Naive thymus-derived CD4-positive, alpha-beta T cell (primary cell): Measurements from ENCODE around the gene DIS3L2. TPM values are rescaled to one million over a fixed set of nuclear protein-coding genes. Genes with fewer than 3 reads are reported as not detected.
"Not testable (repeated sequence)": the region's sequence is repeated elsewhere in the genome, so short reads cannot be mapped to it uniquely, and the experiment has no call there.

Experiments used
- ATAC-seq: fragments of 150-1000 bp; cut with Tn5 transposase; 2 replicates; pipeline ENCODE4 v1.10.0; 2021; ENCODE audit warnings: mild to moderate bottlenecking, moderate library complexity
- CTCF ChIA-PET: fragments of 350-600 bp; sonication (Branson Sonifier 250); formaldehyde crosslinking; loops from one replicate; lab custom pipeline; 2021; ENCODE audit warnings: antibody characterized with exemption; lab: Charles Lee
- POLR2A ChIA-PET: fragments of 350-600 bp; sonication (Branson Sonifier 250); formaldehyde crosslinking; loops from one replicate; lab custom pipeline; 2021; ENCODE audit warnings: antibody characterized with exemption, inconsistent platforms; lab: Charles Lee
- DNase-seq, 9 donors: peaks; one replicate each; pipeline versions ENCODE4 v3.0.0 to v3.0.0-alpha.2; 2020 to 2022; ENCODE audit warnings: mixed read lengths in 1 of 9
- H3K27ac ChIP-seq: one replicate; pipeline ENCODE4 v1.7.0; 2013; ENCODE audit warnings: mild to moderate bottlenecking, low read depth, low read length, moderate library complexity
- H3K27me3 ChIP-seq, 2 donors: one replicate each; pipeline ENCODE4 v1.7.0; 2013; ENCODE audit warnings: low read length in 2 of 2, mild to moderate bottlenecking in 2 of 2, moderate library complexity in 2 of 2; ENCODE audit not compliant: control insufficient read depth in 2 of 2, insufficient read depth in 2 of 2
- H3K36me3 ChIP-seq, 3 experiments: 1 replicate in 2 of 3; 2 replicates in 1 of 3; pipeline ENCODE4 v1.7.0; 2013; ENCODE audit warnings: low read length in 3 of 3, mild to moderate bottlenecking in 3 of 3, moderate library complexity in 1 of 3; ENCODE audit not compliant: insufficient read depth in 3 of 3, control insufficient read depth in 2 of 3
- H3K4me1 ChIP-seq, 2 donors: one replicate each; pipeline ENCODE4 v1.7.0; 2013; ENCODE audit warnings: low read length in 2 of 2, mild to moderate bottlenecking in 2 of 2, moderate library complexity in 1 of 2; ENCODE audit not compliant: control insufficient read depth in 2 of 2, insufficient read depth in 2 of 2
- H3K4me3 ChIP-seq: 2 replicates; pipeline ENCODE4 v1.7.0; 2013; ENCODE audit warnings: mild to moderate bottlenecking, low read length
- H3K9me3 ChIP-seq, 3 experiments: 1 replicate in 2 of 3; 2 replicates in 1 of 3; pipeline ENCODE4 v1.7.0; 2013; ENCODE audit warnings: low read length in 3 of 3; ENCODE audit not compliant: control insufficient read depth in 2 of 3
- H3K27ac Mint-ChIP-seq, 9 donors: one replicate each; pipeline ENCODE4 v1.8.0; 2020 to 2022; ENCODE audit warnings: mixed read lengths in 9 of 9, mild to moderate bottlenecking in 8 of 9, moderate library complexity in 5 of 9, inconsistent platforms in 2 of 9
- H3K27me3 Mint-ChIP-seq, 5 donors: one replicate each; pipeline ENCODE4 v1.8.0; 2021 to 2022; ENCODE audit warnings: mixed read lengths in 5 of 5, mild to moderate bottlenecking in 1 of 5
- H3K36me3 Mint-ChIP-seq, 5 donors: one replicate each; pipeline ENCODE4 v1.8.0; 2020 to 2022; ENCODE audit warnings: mixed read lengths in 5 of 5, mild to moderate bottlenecking in 3 of 5, inconsistent platforms in 1 of 5
- H3K4me1 Mint-ChIP-seq, 7 donors: one replicate each; pipeline ENCODE4 v1.8.0; 2020 to 2022; ENCODE audit warnings: mixed read lengths in 7 of 7, mild to moderate bottlenecking in 3 of 7, inconsistent platforms in 1 of 7
- H3K4me3 Mint-ChIP-seq, 10 donors: one replicate each; pipeline ENCODE4 v1.8.0; 2020 to 2022; ENCODE audit warnings: mild to moderate bottlenecking in 10 of 10, mixed read lengths in 10 of 10, moderate library complexity in 6 of 10, inconsistent platforms in 2 of 10
- H3K9me3 Mint-ChIP-seq, 11 donors: one replicate each; pipeline ENCODE4 v1.8.0; 2020 to 2022; ENCODE audit warnings: mixed read lengths in 11 of 11, mild to moderate bottlenecking in 4 of 11, inconsistent platforms in 1 of 11, moderate library complexity in 1 of 11
- intact Hi-C, 2 donors: fragments of 100-400 bp; cut with micrococcal nuclease; formaldehyde crosslinking; loops; one replicate each; pipeline ENCODE4 v1.15.1; 2023
- polyA plus RNA-seq, 2 donors: library from polyadenylated mRNA; unstranded; fragments of 300-500 nt; fragmentation: Illumina TruSeq; gene quantifications; one replicate each; pipeline ENCODE4 v1.2.3, GENCODE V29; 2021
- total RNA-seq, 6 experiments: library from RNA in 5 of 6; stranded (reverse) in 5 of 6; gene quantifications; 1 replicate in 5 of 6; 2 replicates in 1 of 6; pipeline ENCODE4 v1.2.3 and lab custom pipeline; 2021 to 2026

DIS3L2 gene
- total and polyA plus RNA-seq, 7 experiments from 2014 or later: 17.9 to 78.4 (median 59.7) TPM

DNA sequence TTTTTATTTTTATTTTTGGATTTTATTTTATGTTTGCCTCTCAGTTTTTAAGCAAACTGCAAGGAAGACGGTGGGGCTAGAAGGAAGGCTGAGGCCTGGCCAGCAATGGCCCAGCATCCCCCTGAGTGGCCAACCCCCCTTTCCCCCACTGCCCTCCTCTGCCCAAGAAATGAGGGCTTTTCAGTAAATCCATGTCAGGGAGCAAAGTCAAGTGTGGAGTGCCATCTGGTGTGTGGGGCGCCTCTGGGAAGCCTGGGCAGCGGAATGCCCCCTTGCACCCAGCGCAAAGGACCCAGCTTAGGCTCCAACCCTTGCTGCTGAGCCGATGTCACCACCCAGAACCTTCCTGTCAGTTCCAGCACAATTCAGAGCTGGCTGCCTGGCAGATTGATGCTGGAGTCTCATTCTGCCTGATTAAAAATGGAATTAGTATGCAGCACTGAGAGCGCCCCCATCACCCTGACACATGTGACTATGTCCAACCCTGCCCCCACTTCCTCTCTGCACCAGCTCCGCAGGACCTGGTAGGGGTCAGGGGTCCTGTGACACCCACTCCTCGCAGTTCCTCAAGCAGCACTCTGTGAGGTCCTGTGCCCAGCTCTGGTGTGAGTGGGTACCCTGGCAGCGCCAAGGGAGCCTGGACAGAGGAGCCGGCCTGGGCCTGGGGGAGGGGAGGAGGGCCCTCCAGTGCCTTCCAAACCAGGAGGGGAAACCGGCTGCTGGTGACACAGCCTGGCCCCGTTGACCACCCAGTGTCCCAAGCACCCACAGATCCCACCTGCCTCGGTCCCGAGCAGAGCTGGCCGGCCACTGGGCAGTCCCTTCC is 407.8 kb downstream of the DIS3L2 start:
- ATAC-seq: no peak
- Mint-ChIP-seq H3K27ac (no peak overlapping the region), H3K4me1 (peaks cover 5 to 14% (median 11%) of the 10 kb centered on the region in 7 donors)

GRCh38 chr2:232370007-232370406 is 408.5 kb downstream of the DIS3L2 start:
- H3K27ac Mint-ChIP-seq, H3K36me3 ChIP-seq, DNase-seq, H3K9me3 ChIP-seq, H3K4me3 ChIP-seq, H3K4me1 ChIP-seq, H3K27ac ChIP-seq, POLR2A ChIA-PET, H3K27me3 ChIP-seq, H3K27me3 Mint-ChIP-seq, H3K4me3 Mint-ChIP-seq, H3K4me1 Mint-ChIP-seq, H3K36me3 Mint-ChIP-seq, H3K9me3 Mint-ChIP-seq, intact Hi-C loops: not testable (repeated sequence)
- CTCF ChIA-PET: interaction anchor here (0.6 kb wide), 1 partner anchor 853 kb away, joined by 3 read pairs; no protein-coding TSS in a partner anchor
- peak; percentile 19 for ATAC-seq

More for the DNA sequence above, 407.8 kb downstream of the DIS3L2 start:
- intact Hi-C loops: no loop called here
- no peaks in the 10 kb centered on the region for H3K36me3 Mint-ChIP-seq
- POLR2A ChIA-PET: no interaction called here
- no peak overlapping the region for H3K4me3 Mint-ChIP-seq
- no peak overlapping the region for H3K4me3 ChIP-seq
- H3K9me3 ChIP-seq: no peaks in the 10 kb centered on the region
- CTCF ChIA-PET: interaction anchor here (0.6 kb wide), 1 partner anchor 852 kb away, joined by 3 read pairs; no protein-coding TSS in a partner anchor
- DNase-seq: no peak
- H3K36me3 ChIP-seq: no peaks in the 10 kb centered on the region
- no peaks in the 10 kb centered on the region for H3K9me3 Mint-ChIP-seq
- H3K27me3 Mint-ChIP-seq: no peaks in the 10 kb centered on the region
- H3K27me3 ChIP-seq: no peaks in the 10 kb centered on the region
- no peaks in the 10 kb centered on the region for H3K4me1 ChIP-seq
- H3K27ac ChIP-seq: no peak overlapping the region

DNA sequence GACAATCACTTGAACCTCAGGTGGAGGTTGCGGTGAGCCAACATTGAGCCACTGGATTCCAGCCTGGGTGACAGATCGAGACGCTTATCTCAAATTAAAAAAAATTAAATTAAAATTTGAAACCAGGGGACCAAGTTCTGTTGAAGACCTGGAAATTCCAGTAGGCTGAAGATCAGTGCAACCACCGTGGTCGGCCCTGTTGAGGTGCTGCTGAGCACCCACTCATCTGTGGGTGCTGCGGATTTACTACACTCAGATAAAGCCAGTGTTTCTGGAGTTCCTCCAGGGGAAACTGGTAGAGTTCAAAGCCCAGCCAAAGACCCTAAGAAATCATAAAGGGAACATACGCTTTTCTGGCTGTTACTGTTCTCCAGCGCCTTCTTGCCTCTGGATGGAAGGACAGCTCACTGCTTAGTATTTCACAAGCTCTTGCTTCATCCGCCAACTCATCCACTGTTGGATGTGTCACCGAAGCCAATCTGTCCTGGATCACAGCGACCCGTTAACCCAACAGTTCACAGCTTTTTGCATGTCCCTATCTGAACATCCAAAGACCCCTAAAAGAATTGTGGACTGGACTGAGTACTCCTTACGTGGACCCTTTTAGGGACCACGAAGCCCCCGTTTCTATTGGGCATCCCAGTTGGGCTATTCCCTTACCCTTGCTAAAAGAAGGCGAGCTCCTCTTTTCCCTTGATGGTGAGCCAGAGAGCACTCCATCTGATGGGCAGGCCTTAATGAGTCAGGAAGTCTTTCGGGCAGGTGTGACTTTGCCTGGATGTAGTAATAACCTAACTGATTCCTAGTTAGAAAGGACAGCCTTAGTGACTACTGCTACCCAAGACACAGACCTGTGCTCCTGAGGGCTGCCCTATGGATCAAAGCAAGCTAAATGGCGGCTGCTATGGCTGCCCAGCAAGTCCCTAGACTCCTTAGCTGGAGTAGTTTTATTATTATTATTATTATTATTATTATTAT is 411.0 kb downstream of the DIS3L2 start:
- H3K4me3 Mint-ChIP-seq: no peak overlapping the region
- ChIA-PET POLR2A (no interaction called here), CTCF (no interaction called here)
- ATAC-seq: no peak
- Histone ChIP-seq H3K27ac (no peak overlapping the region), H3K4me3 (no peak overlapping the region), H3K9me3 (no peaks in the 10 kb centered on the region), H3K27me3 (no peaks in the 10 kb centered on the region), H3K36me3 (no peaks in the 10 kb centered on the region), H3K4me1 (no peaks in the 10 kb centered on the region)
- no peak for DNase-seq
- H3K27ac Mint-ChIP-seq: no peak overlapping the region
- intact Hi-C loops: no loop called here
- no peaks in the 10 kb centered on the region for H3K9me3 Mint-ChIP-seq
- no peaks in the 10 kb centered on the region for H3K36me3 Mint-ChIP-seq
- no peaks in the 10 kb centered on the region for H3K27me3 Mint-ChIP-seq
- no peaks in the 10 kb centered on the region for H3K4me1 Mint-ChIP-seq

DNA sequence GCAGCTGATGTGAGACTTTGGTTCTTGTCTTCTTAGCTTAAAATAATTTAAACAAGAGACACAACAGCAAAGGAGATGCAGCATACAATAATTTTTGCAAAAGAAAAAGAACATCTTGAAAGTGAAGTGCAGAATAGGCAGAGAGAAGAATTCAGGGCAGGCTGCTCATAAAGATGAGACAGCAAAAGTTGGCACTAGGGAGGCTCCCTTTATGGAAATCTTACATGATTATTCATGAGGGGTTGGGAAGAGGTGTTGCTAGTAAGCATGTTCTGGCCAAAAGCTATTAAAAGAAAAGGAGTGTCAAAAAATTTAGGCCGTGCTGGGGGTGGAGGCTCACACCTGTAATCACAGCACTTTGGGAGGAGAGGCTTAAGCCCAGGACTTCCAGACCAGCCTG is 412.8 kb downstream of the DIS3L2 start:
- H3K36me3 Mint-ChIP-seq: no peaks in the 10 kb centered on the region
- no peak overlapping the region for H3K4me3 Mint-ChIP-seq
- H3K4me1 ChIP-seq: no peaks in the 10 kb centered on the region
- ChIA-PET CTCF (interaction anchor here (0.9 kb wide), 1 partner anchor 488 kb away, joined by 4 read pairs; no protein-coding TSS in a partner anchor), POLR2A (no interaction called here)
- ATAC-seq (no peak), DNase-seq (no peak)
- H3K36me3 ChIP-seq: no peaks in the 10 kb centered on the region
- H3K4me3 ChIP-seq: no peak overlapping the region
- H3K27me3 ChIP-seq: no peaks in the 10 kb centered on the region
- no peaks in the 10 kb centered on the region for H3K9me3 Mint-ChIP-seq
- no peaks in the 10 kb centered on the region for H3K4me1 Mint-ChIP-seq
- H3K27ac Mint-ChIP-seq: no peak overlapping the region
- H3K27me3 Mint-ChIP-seq: no peaks in the 10 kb centered on the region
- intact Hi-C loops: no loop called here
- H3K27ac ChIP-seq: no peak overlapping the region
- H3K9me3 ChIP-seq: no peaks in the 10 kb centered on the region

GRCh38 chr2:232375164-232375563 is 413.7 kb downstream of the DIS3L2 start:
- POLR2A ChIA-PET: interaction anchor here (0.6 kb wide), 1 partner anchor 527 kb away, joined by 4 read pairs; no protein-coding TSS in a partner anchor
- CTCF ChIA-PET: no interaction called here

GRCh38 chr2:232376260-232376659 is 414.7 kb downstream of the DIS3L2 start:
- H3K27ac Mint-ChIP-seq: peak overlapping the region in 1 of 9 donors; percentile 55
- Histone ChIP-seq H3K4me3 (no peak overlapping the region), H3K27ac (no peak overlapping the region), H3K9me3 (no peaks in the 10 kb centered on the region), H3K4me1 (no peaks in the 10 kb centered on the region), H3K27me3 (no peaks in the 10 kb centered on the region), H3K36me3 (no peaks in the 10 kb centered on the region)
- H3K9me3 Mint-ChIP-seq: no peaks in the 10 kb centered on the region
- POLR2A ChIA-PET: no interaction called here
- no peaks in the 10 kb centered on the region for H3K4me1 Mint-ChIP-seq
- H3K27me3 Mint-ChIP-seq: no peaks in the 10 kb centered on the region
- H3K4me3 Mint-ChIP-seq: no peak overlapping the region
- no peaks in the 10 kb centered on the region for H3K36me3 Mint-ChIP-seq
- DNase-seq: no peak
- ATAC-seq: no peak
- CTCF ChIA-PET: interaction anchor here (1.2 kb wide), 1 partner anchor 455 kb away, joined by 3 read pairs; no protein-coding TSS in a partner anchor
- intact Hi-C loops: no loop called here

More at GRCh38 chr2:232375164-232375563, 413.7 kb downstream of the DIS3L2 start:
- Histone ChIP-seq H3K27me3 (no peaks in the 10 kb centered on the region), H3K36me3 (no peaks in the 10 kb centered on the region), H3K4me1 (no peaks in the 10 kb centered on the region), H3K4me3 (no peak overlapping the region), H3K9me3 (no peaks in the 10 kb centered on the region), H3K27ac (no peak overlapping the region)
- H3K27ac Mint-ChIP-seq: no peak overlapping the region
- H3K4me1 Mint-ChIP-seq: no peaks in the 10 kb centered on the region
- H3K36me3 Mint-ChIP-seq: no peaks in the 10 kb centered on the region
- intact Hi-C loops: no loop called here
- H3K27me3 Mint-ChIP-seq: no peaks in the 10 kb centered on the region
- no peaks in the 10 kb centered on the region for H3K9me3 Mint-ChIP-seq
- no peak for ATAC-seq
- no peak for DNase-seq
- no peak overlapping the region for H3K4me3 Mint-ChIP-seq
